GM19397 (cell line): ENCODE results near the gene CLIC1.

Experiments
- ATAC-seq: cut with Tn5 transposase; IDR thresholded peaks from one replicate; pipeline ENCODE4 v1.9.1; 2021; ENCODE audit warnings: mild to moderate bottlenecking, moderate library complexity; ENCODE audit not compliant: unreplicated experiment

The CLIC1 gene

DNA sequence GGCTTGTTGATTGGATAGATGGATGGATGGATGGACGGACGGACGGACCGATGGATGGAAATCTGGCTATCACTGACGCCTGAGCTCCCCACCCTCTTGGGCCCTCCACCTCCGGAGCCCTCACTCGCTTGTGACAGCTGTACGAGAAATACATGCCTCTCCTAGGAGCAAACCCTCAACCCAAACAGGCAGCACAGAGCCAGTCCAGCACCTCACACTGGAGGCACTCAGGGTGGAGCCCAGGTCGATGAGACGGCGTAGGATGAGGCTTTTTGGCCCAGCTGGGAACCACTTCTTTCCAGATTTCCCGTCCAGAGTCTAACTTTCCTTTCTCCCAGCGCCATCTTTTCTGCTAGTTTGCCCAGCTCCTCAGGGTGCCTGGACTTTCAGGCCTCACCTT, 52.7 kb downstream of the CLIC1 start:
- ATAC-seq: no peak

DNA sequence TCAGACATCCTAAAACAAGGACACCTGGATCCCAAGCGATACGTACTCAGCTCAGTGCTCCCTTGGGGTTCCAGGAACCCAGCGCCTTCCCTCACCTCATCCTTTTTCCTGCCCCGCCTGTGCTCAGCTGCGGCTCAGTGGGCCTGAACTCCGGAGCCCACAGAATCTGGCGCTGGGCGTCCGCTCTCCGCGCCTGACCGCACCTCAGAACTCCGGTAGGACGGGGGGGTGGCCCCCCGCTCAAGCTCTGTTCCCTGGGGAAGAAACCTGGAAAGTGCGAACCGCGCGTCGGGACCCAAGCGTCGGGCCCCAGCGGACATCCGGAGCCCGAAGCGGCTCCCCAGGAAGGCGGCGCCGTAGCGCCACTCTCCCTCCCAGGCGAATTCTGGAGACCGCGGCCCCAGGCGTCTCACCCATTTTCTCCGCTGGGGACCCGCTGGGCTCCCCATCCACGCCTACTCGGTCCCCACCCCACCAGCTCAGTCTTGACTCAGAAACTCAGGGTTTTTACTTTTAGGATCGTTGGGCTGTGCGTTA, 55.1 kb downstream of the CLIC1 start:
- peak; percentile 35 for ATAC-seq
